Measurements from ENCODE around the gene SFTPA1. TPM values are rescaled to one million over a fixed set of nuclear protein-coding genes. Genes with fewer than 3 reads are reported as not detected.
"Not testable (repeated sequence)": the region's sequence is repeated elsewhere in the genome, so short reads cannot be mapped to it uniquely, and the experiment has no call there.

Gene SFTPA1
- total RNA-seq, 1 donor from 2014 or later = not detected

GRCh38 chr10:79611193-79611976, 646 bp downstream of the SFTPA1 start:
- not testable (repeated sequence) for DNase-seq

GRCh38 chr10:79615577-79615976, 4.8 kb downstream of the SFTPA1 start:
- no peak for DNase-seq

GRCh38 chr10:79616164-79616563, 5.4 kb downstream of the SFTPA1 start:
- no peak for DNase-seq

GRCh38 chr10:79623663-79624062, 12.9 kb downstream of the SFTPA1 start:
- not testable (repeated sequence) for DNase-seq

- DNase-seq = no peak
Measured at GRCh38 chr10:79627075-79627474, 16.3 kb downstream of the SFTPA1 start.

GRCh38 chr10:79628083-79628482, 17.3 kb downstream of the SFTPA1 start:
- DNase-seq = no peak

- no peak for DNase-seq
Measured at GRCh38 chr10:79628988-79629954, 18.5 kb downstream of the SFTPA1 start.

GRCh38 chr10:79629955-79630327, 19.2 kb downstream of the SFTPA1 start:
- no peak for DNase-seq

GRCh38 chr10:79636654-79637199, 26.0 kb downstream of the SFTPA1 start:
- DNase-seq = not testable (repeated sequence)

- DNase-seq = no peak
Measured at GRCh38 chr10:79638318-79638717, 27.6 kb downstream of the SFTPA1 start.

GRCh38 chr10:79652695-79653094, 42.0 kb downstream of the SFTPA1 start:
- not testable (repeated sequence) for DNase-seq

- DNase-seq = not testable (repeated sequence)
Measured at GRCh38 chr10:79663287-79663686, 52.5 kb downstream of the SFTPA1 start.

GRCh38 chr10:79664686-79665085, 53.9 kb downstream of the SFTPA1 start:
- not testable (repeated sequence) for DNase-seq

Other genes with a start within 250 kb of the SFTPA1 start
- gene ZCCHC24, start 165.3 kb upstream of the SFTPA1 start, total RNA-seq = 7.3 and 9.8 TPM in 2 replicates
- gene EIF5AL1, start 98.4 kb upstream of the SFTPA1 start, total RNA-seq = 0.51 TPM in 2 replicates
- gene SFTPA2, start 50.5 kb upstream of the SFTPA1 start, total RNA-seq = under 0.01 TPM in 1 of 2 replicates, not detected in the other
- 0.33 and 0.51 TPM in 2 replicates for gene NUTM2B, start 92.3 kb downstream of the SFTPA1 start, total RNA-seq
- gene NUTM2E, start 215.8 kb downstream of the SFTPA1 start, total RNA-seq = not detected in 2 replicates

Measured in dermis blood vessel endothelial cell (primary cell).